ENCODE measurements around the gene USP25.

The USP25 gene

GRCh38 chr21:15868940-15869339 lies 139.2 kb downstream of the USP25 start:
- no peak for DNase-seq (ENCODE audit: low read depth)

GRCh38 chr21:15870819-15871218 lies 141.0 kb downstream of the USP25 start:
- DNase-seq (ENCODE audit: low read depth) = no peak

- no peak for DNase-seq (ENCODE audit: low read depth)
Measured at GRCh38 chr21:15872236-15872635, 142.5 kb downstream of the USP25 start.

- DNase-seq (ENCODE audit: low read depth) = peak; percentile 55
Measured at GRCh38 chr21:15874615-15875014, 144.8 kb downstream of the USP25 start.

- DNase-seq (ENCODE audit: low read depth) = peak; percentile 65
Measured at GRCh38 chr21:15875286-15875685, 145.5 kb downstream of the USP25 start.

- no peak for DNase-seq (ENCODE audit: low read depth)
Measured at GRCh38 chr21:15893902-15894301, 164.1 kb downstream of the USP25 start.

- DNase-seq (ENCODE audit: low read depth) = peak; percentile 28
Measured at GRCh38 chr21:15894596-15894995, 164.8 kb downstream of the USP25 start.

GRCh38 chr21:15895142-15896106 lies 165.6 kb downstream of the USP25 start:
- peak; percentile 22 for DNase-seq (ENCODE audit: low read depth)

- no peak for DNase-seq (ENCODE audit: low read depth)
Measured at GRCh38 chr21:15896501-15896900, 166.7 kb downstream of the USP25 start.

- no peak for DNase-seq (ENCODE audit: low read depth)
Measured at GRCh38 chr21:15904389-15904788, 174.6 kb downstream of the USP25 start.

- peak; percentile 73 for DNase-seq (ENCODE audit: low read depth)
Measured at GRCh38 chr21:15908187-15908586, 178.4 kb downstream of the USP25 start.

- DNase-seq (ENCODE audit: low read depth) = no peak
Measured at GRCh38 chr21:15928196-15928595, 198.4 kb downstream of the USP25 start.

GRCh38 chr21:15928686-15929425 lies 199.1 kb downstream of the USP25 start:
- DNase-seq (ENCODE audit: low read depth) = no peak

GRCh38 chr21:15929536-15929935 lies 199.8 kb downstream of the USP25 start:
- no peak for DNase-seq (ENCODE audit: low read depth)
